Measurements from ENCODE around the gene ZNF784.

The ZNF784 gene

DNA sequence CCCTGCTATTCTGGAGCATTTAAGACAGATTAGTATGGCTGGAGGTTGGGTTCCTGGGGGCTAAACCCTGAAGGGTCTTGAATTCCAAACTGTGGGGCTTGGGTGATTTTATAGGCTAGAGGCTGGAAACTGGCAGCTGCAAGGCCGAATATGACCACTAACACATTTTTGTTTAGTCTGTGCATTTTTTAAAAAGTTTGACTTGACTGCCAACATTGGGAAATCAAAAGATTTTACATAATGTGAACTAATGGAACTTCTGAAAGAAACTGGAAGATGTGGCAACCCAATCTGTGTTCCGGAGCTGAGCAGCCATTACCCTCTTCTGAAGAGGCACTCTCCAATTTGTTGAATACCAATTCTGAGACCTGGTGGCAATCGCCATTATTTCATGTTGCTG is 5.1 kb downstream of the ZNF784 start:
- POLR2A ChIA-PET, result interaction anchor here (2.3 kb wide), 1 partner anchor 14 kb away, joined by 14 read pairs; the partner anchor contains the start of gene ZNF865
- TF ChIP-seq SP1 (IDR thresholded peaks at IDR 0.05) (no peak), ARNT (IDR thresholded peaks at IDR 0.05) (no peak), SUZ12 (IDR thresholded peaks at IDR 0.05) (no peak)
- CTCF ChIA-PET, result interaction anchor here (1.0 kb wide), 1 partner anchor 12 kb away, joined by 4 read pairs; no protein-coding TSS in a partner anchor
- DNase-seq (ENCODE audit: extremely low spot score), result no peak

DNA sequence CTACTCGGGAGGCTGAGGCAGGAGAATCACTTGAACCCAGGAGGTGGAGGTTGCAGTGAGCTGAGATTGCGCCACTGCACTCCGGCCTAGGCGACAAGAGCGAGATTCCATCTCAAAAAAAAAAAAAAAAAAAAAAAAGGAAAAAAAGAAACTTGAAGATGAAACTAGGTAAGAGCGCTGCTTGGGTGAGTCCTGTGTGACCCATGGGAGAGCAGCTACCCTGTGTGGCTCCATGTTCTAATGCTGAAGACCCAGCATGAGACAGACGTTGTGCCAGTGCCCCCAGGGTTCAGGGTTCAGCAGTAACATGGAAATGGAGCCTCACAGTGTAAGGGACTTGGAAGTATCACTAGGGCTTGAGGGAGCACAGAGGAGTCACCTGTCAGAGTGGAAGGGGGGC is 5.9 kb downstream of the ZNF784 start:
- no peak for DNase-seq (ENCODE audit: extremely low spot score)
- CTCF ChIA-PET, result no interaction called here
- TF ChIP-seq CTBP1 (IDR thresholded peaks at IDR 0.05; ENCODE audit: borderline replicate concordance), result no peak
- no peak for TF ChIP-seq SP1 (IDR thresholded peaks at IDR 0.05)
- no peak for TF ChIP-seq ZNF384 (IDR thresholded peaks at IDR 0.05)
- TF ChIP-seq, protein P1, sequence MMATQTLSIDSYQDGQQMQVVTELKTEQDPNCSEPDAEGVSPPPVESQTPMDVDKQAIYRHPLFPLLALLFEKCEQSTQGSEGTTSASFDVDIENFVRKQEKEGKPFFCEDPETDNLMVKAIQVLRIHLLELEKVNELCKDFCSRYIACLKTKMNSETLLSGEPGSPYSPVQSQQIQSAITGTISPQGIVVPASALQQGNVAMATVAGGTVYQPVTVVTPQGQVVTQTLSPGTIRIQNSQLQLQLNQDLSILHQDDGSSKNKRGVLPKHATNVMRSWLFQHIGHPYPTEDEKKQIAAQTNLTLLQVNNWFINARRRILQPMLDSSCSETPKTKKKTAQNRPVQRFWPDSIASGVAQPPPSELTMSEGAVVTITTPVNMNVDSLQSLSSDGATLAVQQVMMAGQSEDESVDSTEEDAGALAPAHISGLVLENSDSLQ (IDR thresholded peaks at IDR 0.05), result no peak
- no peak for TF ChIP-seq LEF1 (IDR thresholded peaks at IDR 0.05; ENCODE audit: borderline replicate concordance)
- no peak for TF ChIP-seq L3MBTL2 (conservative IDR thresholded peaks at IDR 0.05)
- no peak for TF ChIP-seq FOXM1 (IDR thresholded peaks at IDR 0.05; ENCODE audit: borderline replicate concordance)
- no peak for TF ChIP-seq HDGF (IDR thresholded peaks at IDR 0.05; ENCODE audit: borderline replicate concordance)
- POLR2A ChIA-PET, result interaction anchor here (2.3 kb wide), 1 partner anchor 13 kb away, joined by 14 read pairs; the partner anchor contains the start of gene ZNF865

DNA sequence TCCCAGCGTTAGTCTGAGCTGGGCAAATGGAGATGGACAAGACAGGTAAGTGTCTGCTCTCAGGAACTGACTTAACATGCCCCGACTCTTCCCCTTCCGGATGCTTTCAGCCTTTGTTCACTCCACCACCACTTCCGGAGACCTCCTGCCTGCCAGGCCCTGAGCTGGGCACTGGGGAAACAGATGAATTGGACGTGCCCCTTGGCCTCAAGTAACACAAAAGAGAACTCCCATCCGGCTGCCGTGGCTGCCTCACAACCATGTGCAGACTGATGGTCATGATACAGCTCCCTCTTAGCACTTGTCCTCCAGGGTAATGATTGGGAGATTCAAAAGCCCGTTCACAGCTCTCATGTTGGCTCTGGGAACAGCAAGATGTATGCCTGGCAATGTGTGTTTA is 6.9 kb downstream of the ZNF784 start:
- ChIA-PET POLR2A (interaction anchor here (0.7 kb wide), 1 partner anchor 214 kb away, joined by 3 read pairs; no protein-coding TSS in a partner anchor), CTCF (interaction anchor here (0.8 kb wide), 1 partner anchor 11 kb away, joined by 3 read pairs; the partner anchor contains the start of gene ZNF865)
- no peak for TF ChIP-seq FOXK2 (IDR thresholded peaks at IDR 0.05)
- no peak for TF ChIP-seq HDGF (IDR thresholded peaks at IDR 0.05; ENCODE audit: borderline replicate concordance)
- TF ChIP-seq ARNT (IDR thresholded peaks at IDR 0.05), result no peak
- TF ChIP-seq CTBP1 (IDR thresholded peaks at IDR 0.05; ENCODE audit: borderline replicate concordance), result no peak
- no peak for TF ChIP-seq FOXA1 (IDR thresholded peaks at IDR 0.05)
- DNase-seq (ENCODE audit: extremely low spot score), result no peak

DNA sequence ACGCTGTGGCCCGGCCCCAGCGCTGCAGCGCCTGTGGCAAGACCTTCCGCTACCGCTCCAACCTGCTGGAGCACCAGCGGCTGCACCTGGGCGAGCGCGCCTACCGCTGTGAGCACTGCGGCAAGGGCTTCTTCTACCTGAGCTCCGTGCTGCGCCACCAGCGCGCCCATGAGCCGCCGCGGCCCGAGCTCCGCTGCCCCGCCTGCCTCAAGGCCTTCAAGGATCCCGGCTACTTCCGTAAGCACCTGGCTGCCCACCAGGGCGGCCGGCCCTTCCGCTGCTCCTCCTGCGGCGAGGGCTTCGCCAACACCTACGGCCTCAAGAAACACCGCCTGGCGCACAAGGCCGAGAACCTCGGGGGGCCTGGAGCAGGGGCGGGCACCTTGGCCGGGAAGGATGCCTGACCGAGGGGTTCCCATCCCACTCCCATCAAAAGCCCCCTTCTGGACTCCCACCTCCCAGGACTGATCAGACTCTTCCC is 7.9 kb downstream of the ZNF784 start:
- TF ChIP-seq FOXM1 (IDR thresholded peaks at IDR 0.05; ENCODE audit: borderline replicate concordance) (no peak), ARNT (IDR thresholded peaks at IDR 0.05) (no peak), L3MBTL2 (conservative IDR thresholded peaks at IDR 0.05) (no peak), NFRKB (IDR thresholded peaks at IDR 0.05) (no peak), HDGF (IDR thresholded peaks at IDR 0.05; ENCODE audit: borderline replicate concordance) (no peak)
- TF ChIP-seq, protein P1 (IDR thresholded peaks at IDR 0.05), result no peak
- no peak for DNase-seq (ENCODE audit: extremely low spot score)
- ChIA-PET POLR2A (no interaction called here), CTCF (no interaction called here)

DNA sequence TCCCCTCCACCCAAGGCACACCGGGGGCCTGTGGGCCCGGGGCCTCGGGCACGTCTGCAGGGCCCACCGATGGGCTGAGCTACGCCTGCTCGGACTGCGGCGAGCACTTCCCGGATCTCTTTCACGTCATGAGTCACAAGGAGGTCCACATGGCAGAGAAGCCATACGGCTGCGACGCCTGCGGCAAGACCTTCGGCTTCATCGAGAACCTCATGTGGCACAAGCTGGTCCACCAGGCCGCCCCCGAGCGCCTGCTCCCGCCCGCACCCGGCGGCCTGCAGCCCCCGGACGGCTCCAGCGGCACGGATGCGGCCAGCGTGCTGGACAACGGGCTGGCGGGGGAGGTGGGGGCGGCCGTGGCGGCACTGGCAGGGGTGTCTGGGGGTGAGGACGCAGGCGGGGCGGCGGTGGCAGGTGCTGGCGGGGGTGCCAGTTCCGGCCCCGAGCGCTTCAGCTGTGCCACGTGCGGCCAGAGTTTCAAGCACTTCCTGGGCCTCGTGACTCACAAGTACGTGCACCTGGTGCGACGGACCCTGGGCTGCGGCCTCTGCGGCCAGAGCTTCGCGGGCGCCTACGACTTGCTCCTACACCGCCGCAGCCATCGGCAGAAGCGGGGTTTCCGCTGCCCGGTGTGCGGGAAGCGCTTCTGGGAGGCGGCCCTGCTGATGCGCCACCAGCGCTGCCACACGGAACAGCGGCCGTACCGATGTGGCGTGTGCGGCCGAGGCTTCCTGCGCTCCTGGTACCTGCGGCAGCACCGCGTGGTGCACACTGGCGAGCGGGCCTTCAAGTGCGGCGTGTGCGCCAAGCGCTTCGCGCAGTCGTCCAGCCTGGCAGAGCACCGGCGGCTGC is 8.6 kb downstream of the ZNF784 start:
- no peak for DNase-seq (ENCODE audit: extremely low spot score)
- ChIA-PET POLR2A (no interaction called here), CTCF (no interaction called here)
- no peak for TF ChIP-seq FOXK2 (IDR thresholded peaks at IDR 0.05)
- no peak for TF ChIP-seq ZNF384 (IDR thresholded peaks at IDR 0.05)
- no peak for TF ChIP-seq L3MBTL2 (conservative IDR thresholded peaks at IDR 0.05)
- TF ChIP-seq NFRKB (IDR thresholded peaks at IDR 0.05), result no peak
- TF ChIP-seq CTBP1 (IDR thresholded peaks at IDR 0.05; ENCODE audit: borderline replicate concordance), result no peak
- TF ChIP-seq ELF4 (IDR thresholded peaks at IDR 0.05), result no peak
- TF ChIP-seq SP1 (IDR thresholded peaks at IDR 0.05), result no peak

DNA sequence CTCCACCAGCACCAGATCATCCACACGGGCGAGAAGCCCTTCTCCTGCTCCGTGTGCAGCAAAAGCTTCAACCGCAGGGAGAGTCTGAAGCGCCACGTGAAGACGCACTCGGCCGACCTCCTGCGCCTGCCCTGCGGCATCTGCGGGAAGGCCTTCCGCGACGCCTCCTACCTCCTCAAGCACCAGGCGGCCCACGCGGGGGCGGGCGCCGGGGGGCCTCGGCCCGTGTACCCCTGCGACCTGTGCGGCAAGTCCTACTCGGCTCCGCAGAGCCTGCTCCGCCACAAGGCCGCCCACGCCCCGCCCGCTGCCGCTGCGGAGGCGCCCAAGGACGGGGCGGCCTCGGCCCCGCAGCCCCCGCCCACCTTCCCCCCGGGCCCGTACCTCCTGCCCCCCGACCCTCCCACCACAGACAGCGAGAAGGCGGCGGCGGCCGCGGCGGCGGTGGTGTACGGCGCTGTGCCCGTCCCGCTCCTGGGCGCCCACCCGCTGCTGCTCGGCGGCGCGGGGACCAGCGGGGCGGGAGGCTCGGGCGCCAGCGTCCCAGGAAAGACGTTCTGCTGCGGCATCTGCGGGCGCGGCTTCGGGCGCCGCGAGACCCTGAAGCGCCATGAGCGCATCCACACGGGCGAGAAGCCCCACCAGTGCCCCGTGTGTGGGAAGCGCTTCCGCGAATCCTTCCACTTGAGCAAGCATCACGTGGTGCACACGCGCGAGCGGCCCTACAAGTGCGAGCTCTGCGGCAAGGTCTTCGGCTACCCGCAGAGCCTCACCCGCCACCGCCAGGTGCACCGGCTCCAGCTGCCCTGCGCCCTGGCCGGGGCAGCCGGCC is 9.4 kb downstream of the ZNF784 start:
- POLR2A ChIA-PET, result no interaction called here
- CTCF ChIA-PET, result no interaction called here
- TF ChIP-seq FOXM1 (IDR thresholded peaks at IDR 0.05; ENCODE audit: borderline replicate concordance) (no peak), SP1 (IDR thresholded peaks at IDR 0.05) (no peak), TARDBP (IDR thresholded peaks at IDR 0.05) (no peak), FOXK2 (IDR thresholded peaks at IDR 0.05) (no peak), BHLHE40 (IDR thresholded peaks at IDR 0.05; ENCODE audit: borderline replicate concordance) (no peak), HDGF (IDR thresholded peaks at IDR 0.05; ENCODE audit: borderline replicate concordance) (no peak), ARNT (IDR thresholded peaks at IDR 0.05) (no peak), SUZ12 (IDR thresholded peaks at IDR 0.05) (no peak), L3MBTL2 (conservative IDR thresholded peaks at IDR 0.05) (no peak)
- TF ChIP-seq, protein P1 (IDR thresholded peaks at IDR 0.05), result no peak
- DNase-seq (ENCODE audit: extremely low spot score), result no peak

Measured in HEK293T (cell line).